Heart left ventricle (tissue), 16 donors: Measurements from ENCODE around the gene LRIG1. TPM values are rescaled to one million over a fixed set of nuclear protein-coding genes. Genes with fewer than 3 reads are reported as not detected.

Source experiments
- ATAC-seq, 4 donors: fragments of 200-7000 bp; cut with Tn5 transposase; one replicate each; pipeline ENCODE4 v1.9.1; 2020 to 2022; ENCODE audit warnings: moderate library complexity in 4 of 4, mild to moderate bottlenecking in 3 of 4, moderate number of reproducible peaks in 1 of 4
- DNase-seq, 5 donors: peaks; one replicate each; pipeline ENCODE4 v3.0.0-alpha.2; 2020
- H3K27ac ChIP-seq, 12 donors: fragments of 200-600 bp; sonication (generic) in 4 of 12; one replicate each; pipeline versions ENCODE4 v1.5.0 to v1.8.0; 2016 to 2022; ENCODE audit warnings: mild to moderate bottlenecking in 2 of 12
- H3K27me3 ChIP-seq, 9 donors: fragments of 200-600 bp; sonication (generic) in 2 of 9; one replicate each; pipeline versions ENCODE4 v1.5.1 to v1.8.0; 2016 to 2022; ENCODE audit warnings: mild to moderate bottlenecking in 3 of 9
- H3K36me3 ChIP-seq, 9 donors: fragments of 200-600 bp; sonication (generic) in 2 of 9; one replicate each; pipeline versions ENCODE4 v1.5.0 to v1.8.0; 2018 to 2022; ENCODE audit warnings: mild to moderate bottlenecking in 2 of 9
- H3K4me1 ChIP-seq, 12 donors: fragments of 200-600 bp; sonication (generic) in 4 of 12; one replicate each; pipeline versions ENCODE4 v1.5.0 to v1.8.0; 2016 to 2022; ENCODE audit warnings: mild to moderate bottlenecking in 3 of 12
- H3K4me3 ChIP-seq, 12 donors: fragments of 200-600 bp; sonication (generic) in 4 of 12; one replicate each; pipeline versions ENCODE4 v1.5.0 to v1.8.0; 2017 to 2022; ENCODE audit warnings: mild to moderate bottlenecking in 9 of 12, moderate library complexity in 4 of 12
- H3K9me3 ChIP-seq, 12 donors: fragments of 200-600 bp; sonication (generic) in 4 of 12; one replicate each; pipeline versions ENCODE4 v1.5.0 to v1.8.0; 2016 to 2022; ENCODE audit warnings: mild to moderate bottlenecking in 1 of 12
- POLR2A ChIP-seq, 2 donors: fragments of 450-650 bp; IDR thresholded peaks; one replicate each; pipeline ENCODE4 v1.6.1; 2017; ENCODE audit warnings: antibody characterized with exemption in 2 of 2, mild to moderate bottlenecking in 2 of 2, moderate library complexity in 2 of 2
- WGBS, 4 donors: extraction: QIAGEN DNeasy Blood & Tissue Kit in 2 of 4; methylation state at CpG; one replicate each; pipeline versions ENCODE4 v1.1.5 to v1.1.7; 2013 to 2018; 5-methylcytosine and 5-hydroxymethylcytosine counted together
- intact Hi-C, 10 donors: fragments of 100-400 bp; cut with DNase I; formaldehyde crosslinking; loops; one replicate each; pipeline versions ENCODE4 v1.11.1 to v1.14.2; 2022
- polyA plus RNA-seq, 2 donors: library from polyadenylated mRNA; stranded (reverse); fragments of 200-250 nt; gene quantifications; one replicate each; pipeline ENCODE4 v1.2.3, GENCODE V29; 2013
- total RNA-seq, 9 donors: library from RNA; depleted of rRNA in 2 of 9; stranded (reverse); fragments of >200 nt in 2 of 9; fragmentation: NEBNext Ultra II Directional in 3 of 9; extraction: Animal tissue kit (Norgen Biotek cat#: 25700) in 3 of 9; gene quantifications; one replicate each; pipeline versions ENCODE4 v1.1.0 to v1.2.4, GENCODE V29; 2016 to 2023
- TF ChIP-seq, protein P1 (sequence below), 12 donors: fragments of 200-600 bp; sonication (generic) in 4 of 12; IDR thresholded peaks; one replicate each; pipeline versions ENCODE4 v1.5.0 to v1.8.0; 2018 to 2022; ENCODE audit warnings: antibody characterized with exemption in 12 of 12, mild to moderate bottlenecking in 5 of 12
- donor health status: ischemic (EF 13 %, LVEDD 7.1; RV severe dilation, severe dysfunction).
- donor health status: healthy with polysubstance abuse.
- donor health status: DM: no; HTN: yes; CAD: no.
- donor health status: DM: no; HTN: no; CAD: no.
- donor health status: ischemic (EF 25% LVEDD 6.9; RV normal size, moderate dysfunction).
- donor health status: ischemic (EF 25% LVEDD 5.7; RV mildly dilated, moderate dysfunction).
- donor health status: healthy.
- donor health status: DM: yes; HTN: yes; CAD: no.
- donor health status: ischemic (EF 35%, LVEDD 5.7; RV mildly dilated, moderate dysfunction).
- donor health status: nonischemic (EF 11% LVEDD 7.7; RV severe dilation, severe dysfunction).
- donor health status: DM: yes; HTN: yes; CAD: no.
- donor health status: PGD.
- donor health status: ischemic (EF 29% LVEDD 5.4; RV normal size, mild dysfunction).
- donor health status: nonischemic (EF 23%, LVEDD 6.1; RV moderate dilation, normal function).

Gene LRIG1
- total and polyA plus RNA-seq, 11 donors, result 42.3 to 161 (median 88.8) TPM

GRCh38 chr3:66335671-66336070, 165.2 kb downstream of the LRIG1 start:
- Histone ChIP-seq H3K27ac (peak overlapping the region in 4 of 12 donors; percentile 0 to 35 (median 19)), H3K4me3 (no peak overlapping the region), H3K9me3 (peaks cover 0 to 11% (median 0%) of the 10 kb centered on the region in 12 donors), H3K36me3 (no peaks in the 10 kb centered on the region), H3K27me3 (no peaks in the 10 kb centered on the region), H3K4me1 (peaks cover 0 to 26% (median 6%) of the 10 kb centered on the region in 12 donors)
- no peak for TF ChIP-seq POLR2A (IDR thresholded peaks at IDR 0.05)
- TF ChIP-seq, protein P1, sequence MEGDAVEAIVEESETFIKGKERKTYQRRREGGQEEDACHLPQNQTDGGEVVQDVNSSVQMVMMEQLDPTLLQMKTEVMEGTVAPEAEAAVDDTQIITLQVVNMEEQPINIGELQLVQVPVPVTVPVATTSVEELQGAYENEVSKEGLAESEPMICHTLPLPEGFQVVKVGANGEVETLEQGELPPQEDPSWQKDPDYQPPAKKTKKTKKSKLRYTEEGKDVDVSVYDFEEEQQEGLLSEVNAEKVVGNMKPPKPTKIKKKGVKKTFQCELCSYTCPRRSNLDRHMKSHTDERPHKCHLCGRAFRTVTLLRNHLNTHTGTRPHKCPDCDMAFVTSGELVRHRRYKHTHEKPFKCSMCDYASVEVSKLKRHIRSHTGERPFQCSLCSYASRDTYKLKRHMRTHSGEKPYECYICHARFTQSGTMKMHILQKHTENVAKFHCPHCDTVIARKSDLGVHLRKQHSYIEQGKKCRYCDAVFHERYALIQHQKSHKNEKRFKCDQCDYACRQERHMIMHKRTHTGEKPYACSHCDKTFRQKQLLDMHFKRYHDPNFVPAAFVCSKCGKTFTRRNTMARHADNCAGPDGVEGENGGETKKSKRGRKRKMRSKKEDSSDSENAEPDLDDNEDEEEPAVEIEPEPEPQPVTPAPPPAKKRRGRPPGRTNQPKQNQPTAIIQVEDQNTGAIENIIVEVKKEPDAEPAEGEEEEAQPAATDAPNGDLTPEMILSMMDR (IDR thresholded peaks at IDR 0.05), result no peak
- DNase-seq, result no peak
- 93 to 98% (median 97%) methylated on average over 2 of the region's 2 CpGs for WGBS, 4 donors
- intact Hi-C loops, result no loop called here
- no peak for ATAC-seq
